ENCODE results near the gene MACF1. TPM values are rescaled to one million over a fixed set of nuclear protein-coding genes. Genes with fewer than 3 reads are reported as not detected.
"Not testable (repeated sequence)": the region's sequence is repeated elsewhere in the genome, so short reads cannot be mapped to it uniquely, and the experiment has no call there.

MACF1 gene
- total RNA-seq, 4 donors from 2014 or later, result 187 to 436 (median 261) TPM

- Histone ChIP-seq H3K9me3 (no peaks in the 10 kb centered on the region), H3K27ac (no peak overlapping the region), H3K36me3 (no peaks in the 10 kb centered on the region), H3K4me3 (no peak overlapping the region), H3K27me3 (peaks cover 0 to 7% of the 10 kb centered on the region in 2 donors), H3K4me1 (peaks cover 0 to 14% (median 6%) of the 10 kb centered on the region in 4 donors)
- DNase-seq, result no peak
- TF ChIP-seq, protein P1, sequence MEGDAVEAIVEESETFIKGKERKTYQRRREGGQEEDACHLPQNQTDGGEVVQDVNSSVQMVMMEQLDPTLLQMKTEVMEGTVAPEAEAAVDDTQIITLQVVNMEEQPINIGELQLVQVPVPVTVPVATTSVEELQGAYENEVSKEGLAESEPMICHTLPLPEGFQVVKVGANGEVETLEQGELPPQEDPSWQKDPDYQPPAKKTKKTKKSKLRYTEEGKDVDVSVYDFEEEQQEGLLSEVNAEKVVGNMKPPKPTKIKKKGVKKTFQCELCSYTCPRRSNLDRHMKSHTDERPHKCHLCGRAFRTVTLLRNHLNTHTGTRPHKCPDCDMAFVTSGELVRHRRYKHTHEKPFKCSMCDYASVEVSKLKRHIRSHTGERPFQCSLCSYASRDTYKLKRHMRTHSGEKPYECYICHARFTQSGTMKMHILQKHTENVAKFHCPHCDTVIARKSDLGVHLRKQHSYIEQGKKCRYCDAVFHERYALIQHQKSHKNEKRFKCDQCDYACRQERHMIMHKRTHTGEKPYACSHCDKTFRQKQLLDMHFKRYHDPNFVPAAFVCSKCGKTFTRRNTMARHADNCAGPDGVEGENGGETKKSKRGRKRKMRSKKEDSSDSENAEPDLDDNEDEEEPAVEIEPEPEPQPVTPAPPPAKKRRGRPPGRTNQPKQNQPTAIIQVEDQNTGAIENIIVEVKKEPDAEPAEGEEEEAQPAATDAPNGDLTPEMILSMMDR (IDR thresholded peaks at IDR 0.05), result no peak
- TF ChIP-seq POLR2A (IDR thresholded peaks at IDR 0.05), result no peak
Measured at GRCh38 chr1:39494671-39495410, 290.3 kb downstream of the MACF1 start.

DNA sequence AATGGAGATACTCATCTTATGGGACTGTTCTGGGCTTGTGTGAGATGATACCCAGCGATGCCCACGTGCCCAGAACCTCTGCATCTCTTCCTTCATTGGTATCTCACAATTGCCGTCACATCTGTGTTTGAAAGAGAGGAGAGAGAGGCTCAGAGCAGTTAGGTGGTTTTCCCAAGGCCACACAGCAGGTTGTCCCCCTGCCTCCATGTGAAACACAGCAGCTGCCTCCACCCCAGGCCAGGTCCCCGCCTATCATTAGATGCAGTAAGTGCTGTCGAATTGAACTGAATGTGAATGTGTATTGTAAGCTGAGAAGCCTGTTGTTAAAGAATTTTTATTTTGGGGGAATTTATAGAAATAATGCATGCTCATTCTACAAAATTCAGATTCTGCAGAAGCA is 292.0 kb downstream of the MACF1 start:
- not testable (repeated sequence) for H3K27ac ChIP-seq, DNase-seq, H3K36me3 ChIP-seq, H3K4me3 ChIP-seq, H3K27me3 ChIP-seq, H3K9me3 ChIP-seq, H3K4me1 ChIP-seq

GRCh38 chr1:39497585-39497984 is 293.1 kb downstream of the MACF1 start:
- Histone ChIP-seq H3K4me3 (no peak overlapping the region), H3K36me3 (no peaks in the 10 kb centered on the region), H3K9me3 (no peaks in the 10 kb centered on the region), H3K27me3 (peaks cover 0 to 5% of the 10 kb centered on the region in 2 donors), H3K4me1 (no peaks in the 10 kb centered on the region), H3K27ac (no peak overlapping the region)
- DNase-seq, result no peak
- TF ChIP-seq POLR2A (IDR thresholded peaks at IDR 0.05), result no peak
- TF ChIP-seq, protein P1 (IDR thresholded peaks at IDR 0.05), result no peak

DNA sequence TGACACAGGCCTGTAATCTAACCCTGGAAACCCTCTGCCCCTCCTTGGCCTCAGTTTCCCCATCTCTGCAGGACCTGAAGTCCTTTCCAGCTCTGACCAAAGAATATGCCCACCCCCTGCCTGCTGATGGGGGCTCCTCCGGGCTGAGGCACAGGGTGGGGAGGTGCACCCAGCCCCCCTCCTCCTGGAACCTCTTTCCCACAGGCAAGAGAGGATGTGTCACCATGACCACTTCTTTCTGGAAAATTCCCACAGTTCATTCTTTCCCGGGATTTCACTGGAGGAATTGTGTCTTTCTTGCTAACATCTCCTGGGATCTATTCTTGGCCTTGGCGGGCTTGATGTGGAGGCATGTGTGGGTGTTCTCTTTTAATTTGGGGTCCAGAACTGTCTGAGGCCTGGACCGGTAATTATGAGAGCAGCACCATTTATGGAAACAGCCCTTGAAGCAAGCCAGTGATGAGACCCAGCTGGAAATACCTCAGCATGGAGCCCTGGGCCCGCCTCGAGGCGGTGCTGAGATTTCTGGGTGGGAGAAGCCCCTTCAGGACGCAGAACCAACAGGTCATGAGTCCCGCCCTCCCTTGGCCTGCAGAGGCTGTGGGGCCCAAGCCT is 293.7 kb downstream of the MACF1 start:
- not testable (repeated sequence) for H3K27me3 ChIP-seq, H3K4me1 ChIP-seq, H3K36me3 ChIP-seq, H3K4me3 ChIP-seq, H3K27ac ChIP-seq, DNase-seq, H3K9me3 ChIP-seq

GRCh38 chr1:39498821-39499220 is 294.3 kb downstream of the MACF1 start:
- not testable (repeated sequence) for H3K9me3 ChIP-seq, H3K27me3 ChIP-seq, H3K4me3 ChIP-seq, H3K4me1 ChIP-seq, H3K27ac ChIP-seq, H3K36me3 ChIP-seq, DNase-seq

DNA sequence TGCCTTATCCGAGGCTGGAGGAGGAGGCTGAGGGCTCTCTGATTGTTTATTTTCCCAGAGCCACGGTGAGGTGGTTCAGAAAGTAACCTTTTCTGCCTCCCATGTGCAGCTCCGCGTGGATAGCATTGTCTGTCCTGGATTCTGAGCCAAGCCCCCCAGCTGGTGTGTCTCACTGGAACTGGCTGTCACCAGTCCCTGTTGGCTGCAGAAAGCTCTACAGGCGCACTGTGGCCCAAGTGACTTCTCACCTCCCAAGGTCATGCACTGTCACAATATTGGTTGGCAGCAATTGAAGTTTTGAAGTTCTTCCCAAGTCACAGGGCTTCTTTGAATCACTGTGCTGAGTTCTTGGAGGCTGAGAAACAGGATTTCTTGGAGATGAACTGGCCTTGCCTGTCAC is 295.2 kb downstream of the MACF1 start:
- no peak overlapping the region for H3K4me3 ChIP-seq
- TF ChIP-seq, protein P1 (IDR thresholded peaks at IDR 0.05), result no peak
- TF ChIP-seq POLR2A (IDR thresholded peaks at IDR 0.05), result no peak
- no peak overlapping the region for H3K27ac ChIP-seq
- H3K27me3 ChIP-seq, result no peaks in the 10 kb centered on the region
- no peaks in the 10 kb centered on the region for H3K9me3 ChIP-seq
- DNase-seq, result no peak
- no peaks in the 10 kb centered on the region for H3K36me3 ChIP-seq
- no peaks in the 10 kb centered on the region for H3K4me1 ChIP-seq

DNA sequence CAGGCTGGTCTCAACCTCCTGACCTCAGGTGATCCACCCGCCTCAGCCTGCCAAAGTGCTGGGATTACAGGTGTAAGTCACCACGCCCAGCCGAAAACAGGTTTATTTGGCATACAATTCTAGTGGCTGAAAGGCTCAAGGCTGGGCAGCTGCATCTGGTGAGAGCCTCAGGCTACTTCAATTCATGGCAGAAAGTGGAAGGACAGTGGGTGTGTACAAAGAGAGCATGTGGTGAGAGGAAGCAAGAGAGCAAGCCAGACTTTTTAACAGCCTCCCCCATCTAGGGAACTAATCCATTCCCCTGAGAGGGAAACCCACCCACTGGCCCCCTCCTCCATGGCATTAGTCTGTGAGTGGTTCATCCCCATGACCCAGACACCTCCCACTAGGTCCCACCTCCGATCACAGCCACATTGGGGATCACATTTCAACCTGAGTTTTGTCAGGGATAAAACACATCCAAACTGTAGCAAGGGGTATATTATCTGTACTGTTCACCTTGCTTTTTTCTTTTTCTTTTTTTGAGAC is 296.4 kb downstream of the MACF1 start:
- Histone ChIP-seq H3K27ac (no peak overlapping the region), H3K4me3 (no peak overlapping the region), H3K9me3 (no peaks in the 10 kb centered on the region), H3K27me3 (no peaks in the 10 kb centered on the region), H3K36me3 (no peaks in the 10 kb centered on the region), H3K4me1 (no peaks in the 10 kb centered on the region)
- TF ChIP-seq, protein P1 (IDR thresholded peaks at IDR 0.05), result no peak
- TF ChIP-seq POLR2A (IDR thresholded peaks at IDR 0.05), result no peak
- DNase-seq, result no peak
